IMR-90 (cell line): ENCODE measurements around the gene NSL1. TPM values are rescaled to one million over a fixed set of nuclear protein-coding genes. Genes with fewer than 3 reads are reported as not detected.

ENCODE experiments used
- ATAC-seq: fragments of 200-7000 bp; cut with Tn5 transposase; 2 replicates; pipeline ENCODE4 v1.9.1; 2020; ENCODE audit warnings: low read depth, mild to moderate bottlenecking, moderate library complexity
- BruUV-seq: library from RNA; stranded (reverse); fragments of 400-500 nt; replicated peaks from 2 replicates; lab custom pipeline; 2021; lab: Mats Ljungman, UMichigan
- CTCF ChIA-PET: fragments of 300-600 bp; formaldehyde crosslinking; extraction: SDS; loops from one replicate; lab custom pipeline; 2021; ENCODE audit warnings: antibody characterized with exemption; lab: Yijun Ruan, JAX
- POLR2A ChIA-PET: fragments of 300-600 bp; sonication (Branson Sonifier 250); formaldehyde crosslinking; loops from one replicate; lab custom pipeline; 2022; ENCODE audit warnings: antibody characterized with exemption; ENCODE audit not compliant: unreplicated experiment; lab: Charles Lee
- DNase-seq: peaks from one replicate; pipeline ENCODE4 v3.0.0; 2013
- H2AFZ ChIP-seq: replicated peaks from 2 replicates; pipeline ENCODE3; 2013; ENCODE audit warnings: low read length, mild to moderate bottlenecking; ENCODE audit not compliant: poor library complexity
- H2AK5ac ChIP-seq: 2 replicates; pipeline ENCODE4 v1.6.1; 2013; ENCODE audit warnings: low read depth, low read length, inconsistent platforms
- H2AK9ac ChIP-seq: replicated peaks from 2 replicates; pipeline ENCODE3; 2013; ENCODE audit warnings: mild to moderate bottlenecking, low read depth, low read length, moderate library complexity; ENCODE audit not compliant: poor library complexity
- H2BK120ac ChIP-seq: 2 replicates; pipeline ENCODE4 v1.6.1; 2013; ENCODE audit warnings: low read depth, low read length, inconsistent platforms
- H2BK15ac ChIP-seq: 3 replicates; pipeline ENCODE4 v1.6.1; 2013; ENCODE audit warnings: low read depth, low read length, inconsistent platforms
- H2BK20ac ChIP-seq: 2 replicates; pipeline ENCODE4 v1.6.1; 2013; ENCODE audit warnings: low read depth, mild to moderate bottlenecking, inconsistent platforms, low read length, moderate library complexity
- H2BK5ac ChIP-seq: 2 replicates; pipeline ENCODE4 v1.6.1; 2013; ENCODE audit warnings: mild to moderate bottlenecking, low read depth, low read length, inconsistent platforms; ENCODE audit not compliant: poor library complexity, severe bottlenecking
- H3K14ac ChIP-seq: replicated peaks from 2 replicates; pipeline ENCODE4 v1.6.1; 2013; ENCODE audit warnings: low read depth, low read length, inconsistent platforms
- H3K18ac ChIP-seq: 2 replicates; pipeline ENCODE4 v1.6.1; 2013; ENCODE audit warnings: low read depth, low read length, control low read depth
- H3K23ac ChIP-seq: 2 replicates; pipeline ENCODE4 v1.6.1; 2013; ENCODE audit warnings: low read depth, low read length, inconsistent platforms
- H3K27ac ChIP-seq: 2 replicates; pipeline ENCODE4 v1.5.1; 2013; ENCODE audit warnings: mild to moderate bottlenecking, control low read depth, low read length; ENCODE audit not compliant: insufficient read depth
- H3K27me3 ChIP-seq: 2 replicates; pipeline ENCODE4 v1.6.1; 2013; ENCODE audit warnings: low read length; ENCODE audit not compliant: control insufficient read depth, insufficient read depth
- H3K36me3 ChIP-seq: 2 replicates; pipeline ENCODE4 v1.6.1; 2013; ENCODE audit warnings: low read length, mixed read lengths; ENCODE audit not compliant: control insufficient read depth, insufficient read depth
- H3K4ac ChIP-seq: 2 replicates; pipeline ENCODE4 v1.6.1; 2013; ENCODE audit warnings: low read depth, low read length, inconsistent platforms
- H3K4me1 ChIP-seq: 2 replicates; pipeline ENCODE4 v1.6.1; 2013; ENCODE audit warnings: low read length, mixed read lengths; ENCODE audit not compliant: control insufficient read depth, insufficient read depth
- H3K4me2 ChIP-seq: 2 replicates; pipeline ENCODE4 v1.6.1; 2013; ENCODE audit warnings: low read depth, mild to moderate bottlenecking, control low read depth, low read length, moderate library complexity
- H3K4me3 ChIP-seq: 2 replicates; pipeline ENCODE4 v1.5.1; 2013; ENCODE audit warnings: low read depth, mild to moderate bottlenecking, control low read depth, low read length, moderate library complexity; ENCODE audit not compliant: insufficient read depth
- H3K56ac ChIP-seq: 2 replicates; pipeline ENCODE4 v1.6.1; 2013; ENCODE audit warnings: low read length, inconsistent platforms; ENCODE audit not compliant: insufficient read depth; ENCODE audit errors: extremely low read depth
- H3K79me1 ChIP-seq, 2 experiments: 2 replicates each; pipeline ENCODE4 v1.6.1; 2013; ENCODE audit warnings: low read length in 2 of 2, inconsistent platforms in 1 of 2, low read depth in 1 of 2
- H3K9ac ChIP-seq: 2 replicates; pipeline ENCODE4 v1.6.1; 2013; ENCODE audit warnings: low read depth, low read length, control low read depth
- H3K9me1 ChIP-seq: 2 replicates; pipeline ENCODE4 v1.6.1; 2013; ENCODE audit warnings: low read length, inconsistent platforms; ENCODE audit not compliant: insufficient read depth
- H3K9me3 ChIP-seq: 2 replicates; pipeline ENCODE4 v1.6.1; 2013; ENCODE audit warnings: low read length; ENCODE audit not compliant: control insufficient read depth, insufficient read depth
- H4K20me1 ChIP-seq: 2 replicates; pipeline ENCODE4 v1.6.1; 2013; ENCODE audit warnings: low read length, inconsistent platforms; ENCODE audit not compliant: insufficient read depth
- H4K5ac ChIP-seq: 2 replicates; pipeline ENCODE4 v1.6.1; 2013; ENCODE audit warnings: mild to moderate bottlenecking, low read depth, low read length, control low read depth
- H4K8ac ChIP-seq, 2 experiments: 2 replicates each; pipeline ENCODE4 v1.6.1; 2013; ENCODE audit warnings: low read depth in 2 of 2, low read length in 2 of 2, control low read depth in 1 of 2, inconsistent platforms in 1 of 2
- H4K91ac ChIP-seq: 2 replicates; pipeline ENCODE4 v1.6.1; 2013; ENCODE audit warnings: low read depth, low read length, inconsistent platforms; ENCODE audit not compliant: insufficient read depth
- BHLHE40 ChIP-seq: fragments of 150-350 bp; IDR thresholded peaks from 2 replicates; pipeline ENCODE4 v1.6.1; 2016; ENCODE audit warnings: mild to moderate bottlenecking, low read depth, low read length
- CEBPB ChIP-seq: IDR thresholded peaks from 2 replicates; pipeline ENCODE4 v1.6.1; 2012; ENCODE audit warnings: low read depth, low read length, improper control_type of control experiment
- CHD1 ChIP-seq: IDR thresholded peaks from 2 replicates; pipeline ENCODE4 v1.6.1; 2012; ENCODE audit warnings: low read depth, low read length, improper control_type of control experiment
- CTCF ChIP-seq: conservative IDR thresholded peaks from 2 replicates; pipeline ENCODE4 v1.5.1; 2012; ENCODE audit warnings: mild to moderate bottlenecking, low read depth, low read length, improper control_type of control experiment
- ELK1 ChIP-seq: fragments of 150-350 bp; IDR thresholded peaks from 2 replicates; pipeline ENCODE4 v1.6.1; 2016; ENCODE audit warnings: low read depth, mild to moderate bottlenecking, low read length, moderate library complexity, borderline replicate concordance
- FOS ChIP-seq: fragments of 150-350 bp; IDR thresholded peaks from 2 replicates; pipeline ENCODE4 v1.6.1; 2016; ENCODE audit warnings: low read depth, low read length
- MAFK ChIP-seq: IDR thresholded peaks from 2 replicates; pipeline ENCODE4 v1.6.1; 2012; ENCODE audit warnings: low read depth, low read length, improper control_type of control experiment
- MAZ ChIP-seq: IDR thresholded peaks from 2 replicates; pipeline ENCODE4 v1.6.1; 2012; ENCODE audit warnings: low read depth, mild to moderate bottlenecking, low read length, improper control_type of control experiment, moderate library complexity, borderline replicate concordance
- MXI1 ChIP-seq: IDR thresholded peaks from 2 replicates; pipeline ENCODE4 v1.6.1; 2012; ENCODE audit warnings: low read depth, mild to moderate bottlenecking, low read length, moderate library complexity, borderline replicate concordance
- NFE2L2 ChIP-seq: fragments of 150-350 bp; IDR thresholded peaks from 2 replicates; pipeline ENCODE4 v1.6.1; 2016; ENCODE audit warnings: low read depth, mild to moderate bottlenecking, low read length
- POLR2A ChIP-seq: IDR thresholded peaks from 2 replicates; pipeline ENCODE4 v1.6.1; 2012; ENCODE audit warnings: mild to moderate bottlenecking, low read depth, low read length
- RAD21 ChIP-seq: IDR thresholded peaks from 2 replicates; pipeline ENCODE4 v1.6.1; 2012; ENCODE audit warnings: low read length, improper control_type of control experiment
- RCOR1 ChIP-seq: IDR thresholded peaks from 2 replicates; pipeline ENCODE4 v1.6.1; 2012; ENCODE audit warnings: mild to moderate bottlenecking, low read length, improper control_type of control experiment; ENCODE audit not compliant: insufficient replicate concordance
- RFX5 ChIP-seq: IDR thresholded peaks from 2 replicates; pipeline ENCODE4 v1.8.0; 2012; ENCODE audit warnings: low read depth, mild to moderate bottlenecking, low read length, moderate library complexity
- SMC3 ChIP-seq: fragments of 150-350 bp; IDR thresholded peaks from 2 replicates; pipeline ENCODE4 v1.6.1; 2016; ENCODE audit warnings: low read depth, mild to moderate bottlenecking, antibody characterized with exemption, low read length, moderate library complexity
- USF2 ChIP-seq: fragments of 150-350 bp; IDR thresholded peaks from 2 replicates; pipeline ENCODE4 v1.6.1; 2017; ENCODE audit warnings: mild to moderate bottlenecking, antibody characterized with exemption, low read length, low read depth
- WGBS, 2 experiments: methylation state at CpG; one replicate each; pipeline versions ENCODE4 v1.1.5 to v1.1.7; 2013; ENCODE audit warnings: missing lambda C conversion rate in 2 of 2; ENCODE audit not compliant: insufficient read length in 1 of 2; ENCODE audit errors: extremely low coverage in 2 of 2; 5-methylcytosine and 5-hydroxymethylcytosine counted together
- dilution Hi-C: fragments of 300-500 bp; cut with HindIII; formaldehyde crosslinking; loops from one replicate; pipeline ENCODE4 v1.14.3; 2018; ENCODE audit warnings: low sequenced_read_pairs; ENCODE audit not compliant: unreplicated experiment
- in situ Hi-C: fragments of 300-500 bp; cut with MboI; formaldehyde crosslinking; loops from 3 replicates; pipeline ENCODE4 v1.14.3; 2019; ENCODE audit warnings: low sequenced_read_pairs, inconsistent platforms, mixed read lengths
- intact Hi-C: fragments of 100-400 bp; cut with micrococcal nuclease; formaldehyde crosslinking; loops from 2 replicates; pipeline ENCODE4 v1.10.0; 2022
- polyA plus RNA-seq, 3 experiments: library from polyadenylated mRNA; depleted of rRNA; stranded (reverse); fragments of >200 nt; gene quantifications; 2 replicates each; pipeline ENCODE4 v1.2.3, GENCODE V29; 2012; ENCODE audit warnings: low replicate concordance in 1 of 3
- total RNA-seq: library from RNA; depleted of rRNA; stranded (reverse); fragments of >200 nt; gene quantifications from 2 replicates; pipeline ENCODE4 v1.2.3, GENCODE V29; 2012

The NSL1 gene
- total and polyA plus RNA-seq, 2 of the 4 experiments (the other 2 are of a cell fraction) = 19.1 to 42.5 TPM

GRCh38 chr1:212819726-212820125, 28.1 kb upstream of the NSL1 start:
- no peak overlapping the region for H2BK15ac ChIP-seq
- H3K9me1 ChIP-seq = no peaks in the 10 kb centered on the region
- H3K14ac ChIP-seq = no peak overlapping the region
- peaks cover 6% of the 10 kb centered on the region; the same call in 1 of the 2 replicates for H3K9me3 ChIP-seq
- no peak overlapping the region for H4K91ac ChIP-seq
- H2AK5ac ChIP-seq = no peak overlapping the region
- no peaks in the 10 kb centered on the region for H3K36me3 ChIP-seq
- no peak overlapping the region for H2BK5ac ChIP-seq
- no peak overlapping the region for H3K18ac ChIP-seq
- H2AFZ ChIP-seq = no peak overlapping the region
- no peak overlapping the region for H2AK9ac ChIP-seq
- dilution Hi-C loops = no loop called here
- H3K4me3 ChIP-seq = no peak overlapping the region
- ChIA-PET CTCF (no interaction called here), POLR2A (no interaction called here)
- no TSS peak for BruUV-seq
- H3K9ac ChIP-seq = no peak overlapping the region
- intact Hi-C loops = loop anchor here (5.0 kb wide), 1 partner anchor 38 kb away; the partner anchor contains the start of gene FLVCR1
- no peak overlapping the region for H3K23ac ChIP-seq
- H3K56ac ChIP-seq = no peak overlapping the region
- H4K20me1 ChIP-seq = no peaks in the 10 kb centered on the region
- TF ChIP-seq CEBPB = no peak
- no peak for TF ChIP-seq USF2
- no peak for TF ChIP-seq RAD21
- no peak for TF ChIP-seq RFX5
- no peak for TF ChIP-seq MAFK
- TF ChIP-seq RCOR1 = no peak
- no peak for TF ChIP-seq POLR2A
- no peak for TF ChIP-seq SMC3
- no peak for TF ChIP-seq CTCF
- no peak for TF ChIP-seq FOS
- TF ChIP-seq BHLHE40 = no peak
- no peak for TF ChIP-seq MAZ
- no peak for TF ChIP-seq ELK1
- TF ChIP-seq CHD1 = no peak
- no peak for TF ChIP-seq MXI1
- no peak for TF ChIP-seq NFE2L2
- H3K4me1 ChIP-seq = no peaks in the 10 kb centered on the region
- no peak overlapping the region for H4K8ac ChIP-seq
- no peaks in the 10 kb centered on the region for H3K27me3 ChIP-seq
- H2BK20ac ChIP-seq = no peak overlapping the region
- no peaks in the 10 kb centered on the region for H3K79me1 ChIP-seq
- no peak overlapping the region for H4K5ac ChIP-seq
- peak; percentile 26 for DNase-seq
- in situ Hi-C loops = loop anchor here (10.0 kb wide), 1 partner anchor 175 kb away; no protein-coding TSS in a partner anchor
- H2BK120ac ChIP-seq = no peak overlapping the region
- H3K4ac ChIP-seq = no peak overlapping the region
- no peak overlapping the region for H3K4me2 ChIP-seq
- no CpG with 5 or more reads among the region's 5 CpGs for WGBS, 2 experiments
- ATAC-seq = no peak
- H3K27ac ChIP-seq = no peak overlapping the region
